ENCODE results near the gene SOX18.

SOX18 gene

DNA sequence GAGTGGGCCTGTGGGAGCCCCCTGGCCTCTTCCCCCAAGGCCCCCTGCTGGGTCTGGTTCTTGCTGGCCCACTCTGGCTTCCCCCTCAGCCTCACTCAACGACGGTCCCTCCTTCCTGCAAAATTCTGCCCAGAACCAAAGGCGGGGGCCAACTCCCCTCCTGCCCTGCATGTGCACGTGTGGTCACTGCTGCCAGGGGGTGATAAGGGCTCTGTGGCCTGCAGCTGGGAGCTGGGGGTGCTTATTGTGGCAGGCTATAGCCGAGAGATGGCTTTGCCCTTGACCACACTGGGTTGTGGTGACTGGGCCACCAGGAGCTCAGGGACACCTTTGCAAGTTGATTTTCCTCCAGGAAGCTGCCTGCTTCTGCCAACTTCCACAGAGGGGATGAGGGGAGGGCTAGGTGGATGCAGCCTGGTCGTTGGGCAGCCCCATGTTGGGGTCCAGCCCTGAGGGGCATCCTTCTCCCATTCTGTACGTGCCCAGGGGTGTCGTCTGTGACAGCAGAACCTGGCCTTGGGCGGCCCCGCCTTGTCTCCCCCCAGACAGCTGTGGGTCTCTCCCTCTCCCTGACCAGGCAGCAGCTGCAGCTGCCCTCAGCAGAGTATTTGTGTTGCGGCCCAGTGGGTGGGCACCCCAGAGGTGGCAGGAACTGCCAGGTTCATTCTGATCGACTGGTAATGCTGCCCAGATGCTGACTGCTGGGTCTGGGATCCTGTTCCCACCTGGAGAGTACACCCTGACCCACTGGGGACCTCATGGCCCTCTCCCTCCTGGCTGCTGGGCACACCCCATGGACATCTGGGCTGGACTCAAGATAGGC lies 19.2 kb upstream of the SOX18 start:
- no peak for DNase-seq (ENCODE audit: low read depth, low spot score)

DNA sequence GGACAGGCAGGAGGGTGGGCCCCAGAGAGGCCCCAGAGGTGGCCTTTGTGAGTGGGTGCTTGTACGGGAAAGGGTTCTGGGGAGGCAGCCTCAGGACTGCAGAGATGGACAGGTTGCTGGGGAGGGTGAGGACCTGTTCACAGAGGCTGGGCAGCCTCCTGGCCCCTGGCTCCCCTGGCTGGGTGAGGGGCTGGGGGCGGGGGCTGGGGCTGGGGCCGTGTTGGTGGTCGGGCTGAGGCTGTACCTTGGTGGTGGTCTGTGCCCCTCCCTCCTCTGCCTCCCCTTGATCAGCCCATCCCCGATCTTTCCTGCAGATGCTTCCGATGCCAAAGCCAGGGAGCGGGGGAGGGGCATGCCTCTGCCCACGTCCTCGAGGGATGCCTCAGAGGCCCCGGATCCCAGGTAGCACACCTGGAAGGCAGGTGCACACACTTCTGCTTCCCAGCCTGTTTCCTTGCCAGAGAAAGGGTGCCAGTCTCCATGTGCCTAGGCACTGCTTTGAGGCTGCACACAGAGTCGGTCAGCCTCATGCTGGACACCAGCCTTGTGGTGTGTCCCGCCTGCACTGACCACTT lies 18.4 kb upstream of the SOX18 start:
- no peak for DNase-seq (ENCODE audit: low read depth, low spot score)

DNA sequence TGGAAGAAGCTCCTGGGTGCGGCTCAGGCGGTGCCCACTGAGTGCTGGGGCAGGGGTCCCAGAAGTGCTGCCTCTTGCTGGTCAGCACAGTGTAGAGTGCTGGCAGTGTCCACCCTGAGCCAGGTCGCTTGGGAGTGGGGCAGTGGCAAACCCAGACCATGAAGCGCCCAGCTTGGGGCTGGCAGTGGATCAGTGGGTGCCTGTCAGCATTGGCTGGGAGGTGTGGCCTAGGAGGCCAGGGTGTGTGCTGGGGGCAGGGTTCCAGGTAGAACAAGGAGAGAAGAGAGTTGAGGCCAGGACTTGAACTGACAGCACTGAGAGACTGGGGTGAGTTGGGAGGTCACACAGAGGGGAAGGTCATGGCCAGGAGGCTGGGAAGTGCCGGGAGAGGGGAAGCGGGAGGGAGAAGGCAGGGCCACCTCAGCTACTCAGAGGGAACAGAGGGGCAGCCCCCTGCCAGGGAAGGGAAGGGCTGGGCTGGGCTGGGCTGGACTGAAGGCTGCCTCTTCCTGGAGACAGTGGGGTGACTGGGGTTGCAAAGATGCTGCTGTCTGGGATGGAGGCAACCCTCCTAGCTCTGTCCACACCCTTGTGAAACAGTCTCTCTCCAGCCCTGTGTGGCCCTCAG lies 17.7 kb upstream of the SOX18 start:
- no peak for DNase-seq (ENCODE audit: low read depth, low spot score)

DNA sequence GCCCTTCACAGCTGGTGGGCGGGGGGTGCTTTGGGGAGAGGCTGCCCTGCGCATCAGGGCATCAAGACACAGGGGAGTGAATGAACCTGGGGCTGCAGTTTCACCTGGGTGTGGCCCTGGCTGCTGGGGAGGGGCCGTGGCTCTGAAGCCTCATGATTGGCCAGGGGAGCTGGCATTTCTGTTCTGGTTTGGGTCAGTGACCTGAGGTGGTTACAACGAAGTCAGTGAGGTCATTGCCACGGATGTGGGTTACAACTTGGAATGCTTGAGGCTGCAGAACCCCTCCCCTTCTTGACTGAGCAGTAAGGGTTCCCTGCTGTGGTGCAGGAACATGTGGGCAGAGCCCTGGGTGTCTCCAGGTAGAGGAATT lies 16.5 kb upstream of the SOX18 start:
- DNase-seq (ENCODE audit: low read depth, low spot score), result no peak

DNA sequence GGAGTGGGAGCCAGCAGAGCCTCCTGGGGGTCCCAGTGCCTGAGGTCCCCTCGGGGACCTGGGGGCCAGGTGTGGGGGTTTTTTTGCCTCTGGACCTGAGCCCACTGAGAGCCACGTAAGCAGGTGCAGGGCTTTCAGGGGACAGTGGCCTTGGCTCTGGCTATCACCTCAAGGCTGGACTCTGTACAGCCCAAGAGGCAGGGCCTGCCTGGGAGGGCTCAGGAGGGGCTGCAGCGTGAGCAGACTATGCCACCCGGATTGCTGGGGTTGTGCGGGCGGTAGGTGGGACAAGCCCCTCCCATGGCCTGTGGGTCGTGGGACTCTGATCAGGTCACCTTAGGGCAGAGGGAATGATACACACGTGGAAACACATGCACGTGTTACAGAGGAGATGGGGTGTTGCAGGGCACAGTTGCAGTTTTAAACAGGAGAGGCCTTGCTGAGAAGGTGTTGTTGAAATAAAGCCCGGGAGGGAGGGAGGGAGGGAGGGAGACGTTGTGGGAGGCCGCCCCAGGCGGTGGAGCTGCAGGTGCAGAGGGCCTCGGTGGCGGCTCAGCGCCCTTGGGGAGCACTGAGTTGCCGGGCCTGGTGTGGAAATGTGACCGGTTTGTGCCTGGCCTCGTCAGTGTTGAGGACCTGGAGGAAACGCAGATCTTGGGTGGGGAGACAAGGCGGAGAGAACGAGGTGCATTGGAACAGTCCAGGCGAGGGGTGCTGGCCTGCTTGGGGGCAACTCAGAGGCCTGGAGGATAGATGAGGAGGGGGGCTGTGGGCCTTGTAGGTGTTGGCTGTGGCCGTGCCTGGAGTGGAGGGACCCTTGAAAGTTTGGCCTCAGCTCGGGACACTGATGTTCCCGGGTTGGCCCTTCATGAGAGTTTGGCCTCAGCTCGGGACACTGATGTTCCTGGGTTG lies 15.9 kb upstream of the SOX18 start:
- DNase-seq (ENCODE audit: low read depth, low spot score), result no peak

DNA sequence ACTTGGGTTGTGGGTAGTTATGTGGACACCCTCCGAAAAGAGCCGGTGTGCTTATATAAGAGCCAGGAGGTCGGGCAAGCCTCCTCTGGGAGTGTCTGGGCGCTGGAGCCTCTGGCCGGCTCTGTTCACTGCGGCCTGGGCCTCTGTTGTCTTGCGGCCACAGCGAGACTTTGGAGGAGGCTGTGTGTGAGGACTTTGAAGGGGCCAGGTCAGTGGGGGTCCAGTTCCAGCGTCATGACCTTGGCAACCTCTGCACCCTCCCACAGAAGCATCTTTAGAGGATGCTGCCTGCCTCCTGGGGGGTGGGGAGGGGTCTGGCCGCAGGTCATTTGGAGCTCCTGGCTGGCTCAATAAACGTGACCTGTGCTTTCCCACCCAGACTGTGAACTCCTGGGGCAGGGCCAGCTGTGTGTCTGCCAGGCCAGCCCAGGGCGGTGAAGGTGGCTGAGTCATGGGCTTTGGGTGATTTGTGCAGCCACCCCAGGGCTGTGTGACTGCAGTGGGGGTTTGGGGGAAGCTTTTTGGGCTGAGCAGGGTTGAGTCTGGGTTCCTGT lies 14.8 kb upstream of the SOX18 start:
- no peak for DNase-seq (ENCODE audit: low read depth, low spot score)

DNA sequence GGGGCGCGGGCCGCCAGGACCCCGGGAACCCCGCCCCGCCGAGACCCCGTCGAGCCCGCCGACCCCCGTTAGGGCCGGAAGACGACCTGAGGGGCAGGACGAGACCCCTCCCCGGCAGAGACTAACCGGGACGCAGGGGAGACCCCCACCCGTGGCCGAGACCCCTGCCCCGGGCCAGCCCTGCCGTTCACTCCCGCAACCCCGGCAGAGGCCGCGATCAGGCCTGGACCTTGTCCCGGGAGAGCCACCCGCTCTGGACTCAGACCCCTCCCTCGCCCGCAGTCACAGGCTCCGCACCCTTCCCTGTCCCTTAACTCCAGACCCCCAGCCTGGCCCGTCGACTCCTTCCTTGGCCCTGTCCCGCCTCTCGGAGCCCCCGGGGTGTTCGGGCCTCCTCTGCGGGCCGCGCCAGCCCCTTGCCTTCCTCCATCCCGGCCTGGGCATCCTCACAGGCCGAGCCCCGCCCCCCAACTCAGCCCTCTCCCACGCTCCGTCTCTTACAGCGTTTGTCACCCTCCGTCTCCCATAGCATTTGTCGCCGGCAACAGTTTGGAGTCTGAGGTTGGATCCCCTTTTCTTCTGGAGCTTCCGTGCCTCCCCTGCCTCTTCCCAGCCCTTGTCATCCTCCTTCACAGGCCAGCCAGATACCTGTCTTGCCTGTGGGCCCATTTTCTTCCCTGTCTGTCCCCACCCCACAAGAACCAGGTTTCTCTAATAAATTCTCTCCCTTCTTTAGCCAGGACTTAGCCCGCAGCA lies 14.1 kb upstream of the SOX18 start:
- no peak for DNase-seq (ENCODE audit: low read depth, low spot score)

DNA sequence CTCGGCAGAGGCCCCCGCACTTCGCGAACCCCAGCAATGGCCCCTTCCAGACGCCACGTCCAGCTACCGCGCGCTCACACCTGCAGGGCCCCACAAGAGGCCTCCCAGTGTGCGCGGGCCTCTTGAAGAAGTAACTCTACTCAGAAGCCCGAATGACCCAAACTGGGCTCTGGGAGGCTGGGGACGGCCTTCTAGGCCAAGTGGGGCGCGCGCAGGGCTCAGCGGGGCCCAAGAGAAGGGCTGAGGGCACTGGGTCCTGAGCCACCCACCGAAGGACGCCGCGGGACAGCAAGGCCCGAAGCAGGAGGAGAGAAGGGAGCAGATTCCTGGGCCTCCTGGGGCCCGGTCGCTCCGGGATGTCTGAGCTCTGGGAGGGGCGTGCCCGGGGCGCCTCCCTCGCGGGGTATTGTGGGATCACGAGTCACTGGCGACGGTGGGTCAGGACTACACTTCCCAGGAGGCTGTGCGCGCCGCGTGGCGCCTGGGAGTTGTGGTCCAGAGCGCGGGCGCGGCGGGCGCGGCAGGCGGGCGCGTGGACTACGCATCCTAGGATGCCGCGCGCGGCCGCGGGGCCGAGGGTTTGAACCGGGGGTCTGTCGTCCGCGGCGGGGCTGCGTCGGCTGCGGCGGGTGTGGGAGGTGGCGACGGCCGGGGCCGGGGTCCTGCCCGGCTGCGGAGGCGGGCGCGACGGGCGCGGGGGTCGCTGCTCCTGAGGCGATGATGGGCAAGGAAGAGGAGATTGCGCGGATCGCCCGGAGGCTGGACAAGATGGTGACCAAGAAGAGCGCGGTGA lies 13.4 kb upstream of the SOX18 start, which contains the start of gene TCEA2:
Gene TCEA2, plus strand, starts transcription at position 603 of the 793 bp plus-strand sequence. Its CDS starts 115 bp downstream, at position 718.
- peak; percentile 89 for DNase-seq (ENCODE audit: low read depth, low spot score)

DNA sequence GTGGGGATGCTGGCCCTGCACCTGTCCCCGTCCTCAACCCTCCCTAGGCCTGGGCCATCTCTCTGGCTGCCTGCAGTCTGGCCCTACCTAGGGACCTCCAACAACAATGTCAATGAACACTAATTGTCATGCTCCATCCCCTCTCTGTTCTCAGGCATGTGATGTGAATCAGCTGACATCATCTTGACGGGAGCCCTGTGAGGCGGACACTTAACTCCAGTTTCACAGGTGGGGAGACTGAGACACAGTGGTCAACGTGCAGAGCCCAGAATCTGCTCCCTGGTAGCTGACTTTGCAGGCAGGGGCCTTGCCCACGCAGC lies 12.8 kb upstream of the SOX18 start:
- DNase-seq (ENCODE audit: low read depth, low spot score), result no peak

DNA sequence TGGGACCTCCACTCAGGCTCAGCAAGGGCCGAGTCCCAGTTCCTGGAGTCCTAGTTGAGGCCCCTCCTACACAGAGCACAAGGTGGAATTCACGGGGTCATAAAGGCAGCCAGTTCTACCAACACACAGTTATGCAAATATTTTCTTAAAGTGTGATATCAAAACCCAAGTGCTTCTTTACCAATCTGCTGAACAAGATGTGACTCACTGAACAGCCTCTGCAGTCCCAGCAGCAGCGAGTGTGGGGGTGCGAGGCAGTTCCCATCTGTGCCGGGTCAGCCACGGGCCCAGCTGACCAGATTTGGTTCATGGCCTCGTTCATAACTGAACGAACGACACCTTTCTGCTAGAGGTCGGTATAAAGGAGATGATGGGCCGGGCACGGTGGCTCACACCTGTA lies 9.1 kb upstream of the SOX18 start:
- no peak for DNase-seq (ENCODE audit: low read depth, low spot score)

DNA sequence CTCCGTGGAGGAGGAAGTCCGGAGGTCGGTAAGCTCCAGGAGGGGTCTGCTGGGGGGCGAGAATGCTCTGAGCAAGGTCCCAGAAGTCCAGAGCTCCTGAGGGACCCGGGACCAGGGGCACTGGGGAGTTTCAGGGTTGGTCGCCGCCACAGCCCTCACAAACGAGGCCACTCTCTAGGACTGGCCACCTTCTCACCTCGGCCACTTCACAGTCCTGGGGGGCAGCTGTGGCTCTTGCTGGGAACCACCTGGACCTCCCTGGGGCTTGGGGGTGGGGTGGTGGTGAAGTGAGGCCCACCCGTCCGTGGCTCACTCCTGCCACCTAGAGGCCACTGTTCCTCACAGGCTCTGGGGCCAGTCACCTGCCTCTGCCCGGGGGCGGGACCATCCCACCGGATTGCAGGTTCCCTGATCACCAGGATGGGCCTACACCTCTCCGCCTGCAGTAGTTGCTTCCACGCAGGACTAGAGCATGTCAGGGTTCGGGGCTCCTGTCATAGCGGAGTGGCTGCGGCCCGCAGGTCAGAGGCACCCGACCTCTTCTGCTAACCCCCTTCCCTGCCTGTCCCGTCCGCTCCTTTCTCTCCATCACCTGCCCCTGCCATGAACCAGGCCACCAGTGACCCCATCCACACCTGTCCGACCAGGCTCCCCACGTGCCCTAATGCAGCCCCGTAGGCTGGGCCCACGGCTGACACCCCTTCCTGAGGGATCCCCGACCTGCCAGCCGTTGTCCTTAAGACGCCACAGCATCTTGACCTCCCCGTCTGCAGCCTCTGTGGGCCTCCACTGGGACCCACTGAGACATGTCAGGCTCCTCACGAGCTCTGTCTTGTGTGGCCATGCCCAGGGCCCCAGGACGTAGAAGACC lies 8.4 kb upstream of the SOX18 start:
- peak; percentile 69 for DNase-seq (ENCODE audit: low read depth, low spot score)

DNA sequence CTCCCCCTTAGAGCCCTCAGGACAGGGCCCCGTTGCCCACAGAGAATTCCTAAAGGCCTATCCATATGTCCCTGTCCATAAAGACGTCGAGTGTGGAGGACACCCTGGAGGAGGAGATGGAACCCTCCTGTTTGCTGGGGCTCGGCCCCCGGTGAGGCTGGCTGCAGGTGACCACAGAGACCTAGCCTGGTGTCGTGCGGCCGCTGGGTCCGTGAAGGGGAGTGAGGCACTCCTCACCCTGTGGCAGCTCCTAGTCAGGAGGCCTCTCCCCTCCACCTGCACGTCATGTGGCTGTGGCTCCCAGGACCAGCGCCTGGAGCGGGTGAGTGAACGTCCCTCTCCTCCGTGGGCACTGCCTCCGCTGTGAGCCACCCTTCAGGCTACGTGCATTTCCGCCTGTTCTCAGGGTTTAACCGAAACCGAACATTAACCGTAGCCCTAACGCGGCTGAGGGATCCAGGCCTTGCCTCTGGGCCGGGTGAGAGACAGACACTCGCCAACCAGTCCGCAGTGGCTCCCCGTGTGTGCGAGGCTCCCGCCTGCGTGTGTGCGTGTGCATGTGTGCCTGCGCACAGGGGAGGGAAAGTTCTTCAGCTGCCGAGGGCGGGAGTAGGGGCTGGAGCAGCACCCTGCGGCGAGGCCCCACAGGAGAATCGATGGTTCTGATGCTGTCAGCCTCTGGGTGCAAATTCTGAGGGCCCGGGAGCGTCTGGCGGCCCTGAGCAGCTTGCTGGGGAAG lies 7.6 kb upstream of the SOX18 start:
- no peak for DNase-seq (ENCODE audit: low read depth, low spot score)

DNA sequence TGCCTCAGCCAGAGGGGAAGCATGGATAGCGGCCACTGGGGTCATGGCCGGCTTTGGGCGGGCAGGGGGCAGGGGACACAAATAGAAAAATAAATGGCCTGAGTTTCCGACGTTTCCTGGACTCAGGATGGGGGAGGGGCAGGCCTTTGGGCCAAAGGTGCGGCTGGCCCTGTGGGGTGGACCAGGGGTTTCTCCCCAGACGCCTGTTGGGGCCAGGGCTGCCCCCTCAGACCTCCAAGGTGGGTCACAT lies 7.1 kb upstream of the SOX18 start:
- DNase-seq (ENCODE audit: low read depth, low spot score), result no peak

DNA sequence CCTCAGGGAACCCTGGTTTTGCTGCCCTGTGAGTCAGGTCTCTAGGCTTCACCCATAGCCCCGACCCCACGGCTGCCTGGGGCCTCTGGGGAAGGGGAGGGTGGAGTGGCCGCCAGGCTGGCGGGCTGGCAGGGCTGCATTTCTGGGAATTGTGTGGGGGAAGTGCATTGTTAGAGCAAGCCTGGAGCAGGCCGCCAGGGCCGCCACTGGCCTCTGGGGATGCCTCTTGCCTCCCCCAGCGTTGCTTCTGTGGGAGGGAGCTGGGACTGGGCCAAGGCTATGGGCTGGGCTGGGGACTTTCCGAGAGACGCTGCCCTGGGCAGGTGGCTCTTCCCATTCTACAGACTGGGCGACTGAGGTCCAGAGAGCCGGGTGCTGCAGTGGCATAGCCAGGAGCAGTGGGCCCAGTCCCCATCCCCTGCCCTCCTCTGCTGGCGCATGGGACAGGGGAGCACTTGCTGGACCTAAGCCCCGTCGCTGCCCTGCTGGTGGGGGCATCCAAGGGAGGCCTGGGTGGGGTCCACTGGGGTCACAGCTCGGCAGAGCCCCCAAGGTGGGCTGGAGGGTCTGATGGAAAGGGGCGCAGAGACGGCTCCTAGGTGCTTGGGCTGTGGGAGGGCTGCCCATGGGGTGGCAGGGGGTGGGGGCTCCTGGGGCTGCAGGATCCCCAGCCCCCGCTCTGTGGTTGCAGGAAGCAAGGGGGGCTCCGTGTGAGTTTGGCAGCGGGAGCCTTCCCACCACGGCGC lies 6.6 kb upstream of the SOX18 start:
- DNase-seq (ENCODE audit: low read depth, low spot score), result no peak

DNA sequence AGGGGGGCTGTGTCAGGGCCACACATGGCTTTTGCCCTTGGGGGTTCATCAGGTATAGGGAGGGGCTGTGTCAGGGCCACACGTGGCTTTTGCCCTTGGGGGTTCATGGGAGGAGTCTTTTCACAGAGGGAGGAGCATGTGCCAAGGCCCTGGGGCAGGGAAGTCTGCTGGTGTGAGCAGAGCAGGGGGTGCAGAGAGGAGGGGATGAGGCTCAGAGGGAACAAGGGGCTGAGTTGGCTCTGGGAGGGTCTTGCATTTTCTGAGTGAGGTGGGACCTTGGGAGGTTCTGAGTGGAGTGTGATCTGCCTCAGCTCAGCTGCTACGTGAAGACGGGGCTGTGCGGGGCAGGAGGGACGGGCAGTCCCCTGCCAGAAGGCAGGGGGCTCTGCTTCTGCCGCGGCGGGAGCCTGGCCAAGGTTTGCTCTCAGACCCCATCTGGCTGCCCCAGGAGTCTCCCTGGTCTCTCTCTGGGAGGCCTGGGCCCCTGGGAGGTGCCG lies 6.0 kb upstream of the SOX18 start:
- DNase-seq (ENCODE audit: low read depth, low spot score), result no peak

DNA sequence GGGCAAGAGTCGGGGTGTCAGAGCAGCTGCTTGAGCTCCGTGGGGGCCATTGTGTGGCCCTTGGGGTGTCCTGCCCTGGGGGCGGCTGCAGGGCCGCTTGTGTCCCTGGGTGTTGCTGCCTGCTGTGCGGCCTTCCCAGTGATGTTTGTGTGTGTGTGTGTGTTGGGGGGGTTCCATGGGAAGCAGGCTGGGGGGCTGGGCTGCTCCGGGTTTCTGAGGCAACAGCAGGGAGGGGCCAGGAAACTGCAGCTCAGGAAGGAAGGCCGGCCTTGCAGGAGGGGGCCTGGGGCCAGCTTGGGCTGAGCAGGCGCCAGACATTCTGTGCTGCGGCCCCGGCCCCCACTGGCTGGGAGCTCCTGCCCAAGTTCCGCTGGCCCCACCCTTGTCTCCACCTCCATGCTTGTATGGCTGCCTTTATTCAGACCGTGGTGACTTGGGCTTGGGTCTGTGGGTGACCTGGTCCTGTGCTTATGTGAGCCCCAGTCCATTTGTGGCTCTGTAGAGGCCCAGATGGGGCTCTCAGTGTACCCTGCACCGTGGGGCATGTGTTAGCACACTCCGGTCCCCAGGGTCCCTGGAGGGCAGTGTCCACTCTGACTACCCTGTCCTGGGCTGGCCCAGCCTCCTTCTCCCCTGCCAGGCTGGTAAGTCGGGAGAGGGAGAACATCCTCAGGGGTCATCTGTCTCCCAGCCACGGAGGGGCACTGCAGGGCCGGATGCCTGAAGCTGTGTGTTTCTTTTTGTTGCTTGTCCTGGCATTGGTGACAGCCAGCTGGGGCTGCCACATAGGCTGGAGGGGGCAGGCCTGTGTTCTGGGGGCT lies 4.6 kb upstream of the SOX18 start:
- DNase-seq (ENCODE audit: low read depth, low spot score), result no peak

All from activated naive CD8-positive, alpha-beta T cell treated with anti-CD3 and anti-CD28 coated beads, Interleukin-2, amount 50 U/mL, for 16 hours (primary cell).